GM18507 (cell line): ENCODE results near the gene WSB1.
A peak's percentile ranks its signal among the peaks of the same experiment; 100 is the strongest.
"Not testable (repeated sequence)": the region's sequence is repeated elsewhere in the genome, so short reads cannot be mapped to it uniquely, and the experiment has no call there.

Source experiments
- DNase-seq: peaks from one replicate; pipeline ENCODE4 v3.0.0; 2011; ENCODE audit warnings: low read depth; ENCODE audit not compliant: insufficient read length; ENCODE audit errors: extremely low spot score
- FAIRE-seq: peaks from 2 replicates; lab custom pipeline; 2011; peaks lifted over from hg19 to GRCh38; lab: Jason Lieb, UNC

The WSB1 gene

GRCh38 chr17:27293898-27294688, at the start of gene WSB1:
Gene WSB1 (plus strand): TSS chr17:27294114. CDS start chr17:27294396, 282 bp downstream.
- DNase-seq, result peak; percentile 97
- FAIRE-seq, result peak; percentile 87

GRCh38 chr17:27244491-27245223, 49.3 kb upstream of the WSB1 start:
- FAIRE-seq (no peak), DNase-seq (no peak)

DNA sequence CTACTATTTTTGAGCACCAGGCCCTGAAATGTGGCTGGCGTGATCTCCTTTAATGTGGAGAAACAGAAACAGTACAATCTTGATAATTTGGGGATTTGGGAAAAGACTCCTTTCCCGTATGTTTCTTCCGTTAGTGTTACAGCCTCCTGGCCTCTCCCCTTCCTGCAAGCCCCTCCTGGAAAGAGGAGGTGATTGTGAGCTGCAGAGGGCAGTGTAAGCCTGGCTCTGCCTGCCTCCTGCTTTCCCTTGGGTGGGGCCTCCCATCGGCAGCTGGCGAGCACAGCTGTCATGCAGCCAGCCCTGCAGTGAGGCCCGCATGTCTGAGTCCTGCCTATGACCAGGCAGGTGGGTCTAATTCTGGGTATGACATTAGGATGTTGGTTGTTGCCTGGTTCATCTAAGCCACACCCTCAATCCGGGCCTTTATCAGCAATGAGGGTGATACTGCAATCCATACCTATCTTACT, 48.7 kb upstream of the WSB1 start:
- peak; percentile 89 for FAIRE-seq
- DNase-seq, result peak; percentile 64

DNA sequence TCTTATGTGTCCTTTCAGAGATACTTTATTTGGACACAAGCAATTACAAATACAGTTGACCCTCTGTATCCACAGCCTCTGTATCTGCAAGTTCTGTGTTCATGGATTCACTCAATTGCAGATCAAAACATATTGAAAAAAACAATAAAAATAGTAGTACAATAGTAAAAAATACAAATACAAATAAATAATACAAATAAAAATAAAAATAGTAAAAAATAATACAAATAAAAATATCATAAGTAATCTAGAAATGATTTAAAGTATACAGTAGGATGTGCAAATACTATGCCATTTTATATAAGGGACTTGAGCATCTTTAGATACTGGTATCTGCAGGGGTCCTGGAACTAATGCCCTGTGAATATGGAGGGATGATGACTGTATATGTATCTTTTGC, 47.4 kb upstream of the WSB1 start:
- no peak for FAIRE-seq

GRCh38 chr17:27247071-27247957, 46.6 kb upstream of the WSB1 start:
- DNase-seq, result no peak
- no peak for FAIRE-seq

More for the DNA sequence above, 47.4 kb upstream of the WSB1 start:
- no peak for DNase-seq

DNA sequence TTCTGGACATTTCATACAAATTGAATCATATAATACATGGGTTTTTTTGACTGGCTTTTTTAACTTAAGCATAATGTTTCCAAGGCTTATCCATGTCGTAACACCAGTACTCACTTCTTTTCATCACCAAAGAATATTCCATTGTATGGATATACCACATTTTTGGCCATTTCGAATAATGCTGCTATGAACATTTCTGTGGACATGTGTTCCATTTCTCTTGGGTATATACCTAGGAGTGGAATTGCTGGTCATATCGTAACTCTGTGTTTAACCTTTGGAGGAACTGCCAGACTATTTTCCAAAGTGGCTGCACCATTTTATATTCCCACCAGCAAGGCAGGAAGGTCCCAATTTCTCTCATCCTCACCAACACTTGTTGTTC, 46.0 kb upstream of the WSB1 start:
- DNase-seq, result no peak
- no peak for FAIRE-seq

GRCh38 chr17:27250791-27251190, 43.1 kb upstream of the WSB1 start:
- not testable (repeated sequence) for FAIRE-seq

DNA sequence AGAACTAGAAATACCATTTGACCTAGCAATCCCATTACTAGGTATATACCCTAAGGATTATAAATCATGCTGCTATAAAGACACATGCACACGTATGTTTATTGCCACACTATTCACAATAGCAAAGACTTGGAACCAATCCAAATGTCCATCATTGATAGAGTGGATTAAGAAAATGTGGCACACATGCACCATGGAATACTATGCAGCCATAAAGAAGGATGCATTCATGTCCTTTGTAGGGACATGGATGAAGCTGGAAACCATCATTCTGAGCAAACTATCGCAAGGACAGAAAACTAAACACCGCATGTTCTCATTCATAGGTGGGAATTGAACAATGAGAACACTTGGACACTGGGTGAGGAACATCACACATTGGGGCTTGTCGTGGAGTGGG, 39.1 kb upstream of the WSB1 start:
- DNase-seq, FAIRE-seq: not testable (repeated sequence)

More at GRCh38 chr17:27250791-27251190, 43.1 kb upstream of the WSB1 start:
- not testable (repeated sequence) for DNase-seq

DNA sequence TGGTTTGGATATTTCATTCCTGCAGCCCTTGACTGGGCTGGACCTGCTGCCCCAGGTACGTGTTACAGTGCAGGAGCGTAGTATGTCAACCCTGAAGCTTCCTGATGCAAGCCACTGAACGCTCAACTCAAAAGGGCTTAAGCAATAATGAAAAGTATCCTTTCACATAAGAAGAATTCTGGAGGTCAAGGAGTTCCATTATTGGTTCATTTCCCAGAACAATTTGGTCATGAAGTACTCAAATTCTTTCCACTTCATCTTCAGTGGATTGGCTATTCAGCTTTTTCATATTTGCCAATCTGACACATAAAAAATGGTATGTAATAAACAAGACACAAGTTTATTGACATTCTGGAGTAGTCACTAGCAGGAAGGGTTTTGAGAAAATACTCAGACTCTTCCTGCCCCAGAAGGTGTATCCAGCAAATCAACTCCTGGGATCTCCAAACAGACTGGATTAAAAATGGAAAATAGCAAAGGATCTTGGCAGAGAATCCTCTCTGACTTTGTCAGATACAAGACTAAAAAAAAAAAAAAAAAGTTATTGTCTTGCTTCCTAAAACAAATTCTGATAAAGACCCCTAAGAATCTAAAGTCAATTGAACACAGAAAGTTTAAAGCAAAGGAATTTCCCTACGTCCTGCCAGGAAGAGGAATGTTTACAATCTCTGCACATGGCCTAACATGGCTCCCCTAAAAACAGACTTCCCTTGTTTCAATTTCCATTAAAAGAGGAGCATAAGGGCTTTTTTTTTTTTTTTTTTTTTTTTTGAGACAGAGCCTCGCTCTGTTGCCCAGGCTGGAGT, 37.5 kb upstream of the WSB1 start:
- FAIRE-seq (no peak), DNase-seq (no peak)

- DNase-seq (no peak), FAIRE-seq (no peak)
Measured at GRCh38 chr17:27257031-27257357, 36.9 kb upstream of the WSB1 start.

- DNase-seq, result no peak
- FAIRE-seq, result no peak
Measured at GRCh38 chr17:27259356-27259755, 34.6 kb upstream of the WSB1 start.

DNA sequence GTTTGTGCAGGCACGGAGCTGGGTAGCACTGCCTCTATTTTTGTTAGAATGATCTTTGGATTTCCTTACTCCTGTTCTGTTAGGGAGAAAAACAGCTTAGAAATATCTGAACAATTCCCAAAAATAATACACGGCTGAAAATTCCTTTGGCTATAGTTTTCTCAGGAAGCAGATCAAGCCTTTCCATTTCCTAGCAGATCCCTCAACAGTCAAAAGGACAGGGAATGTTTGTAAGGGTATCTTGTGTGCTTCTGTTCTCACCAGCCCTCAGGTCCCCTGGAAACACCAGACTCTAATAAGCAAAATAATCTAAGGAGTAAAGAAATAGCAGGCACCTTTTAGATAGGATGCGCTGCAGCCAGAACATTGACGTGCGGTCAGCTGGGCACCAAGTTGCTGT, 30.5 kb upstream of the WSB1 start:
- FAIRE-seq (no peak), DNase-seq (no peak)

GRCh38 chr17:27264068-27264812, 29.7 kb upstream of the WSB1 start:
- no peak for DNase-seq
- no peak for FAIRE-seq

- FAIRE-seq (no peak), DNase-seq (no peak)
Measured at GRCh38 chr17:27265333-27265732, 28.6 kb upstream of the WSB1 start.

DNA sequence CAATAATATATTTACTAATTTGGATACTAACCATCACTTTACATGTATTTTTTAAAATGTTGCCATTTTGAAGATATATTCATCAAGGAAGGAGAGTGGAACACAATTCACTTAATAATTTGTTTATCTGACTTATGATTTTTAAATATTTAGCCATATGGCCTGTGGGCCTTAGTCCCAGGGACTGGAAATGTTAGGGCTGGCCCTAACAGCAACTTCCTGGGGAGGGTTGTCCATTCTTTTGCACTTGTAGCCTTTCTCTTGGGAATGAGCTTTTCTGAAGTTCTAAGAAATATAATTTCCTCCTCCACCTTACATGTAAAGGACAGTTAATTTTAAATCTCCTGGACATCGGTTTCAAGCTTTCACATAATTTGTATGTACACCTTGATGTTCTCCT, 27.7 kb upstream of the WSB1 start:
- no peak for DNase-seq
- FAIRE-seq, result no peak

- DNase-seq, result no peak
- FAIRE-seq, result no peak
Measured at GRCh38 chr17:27268394-27269085, 25.4 kb upstream of the WSB1 start.

GRCh38 chr17:27269201-27269600, 24.7 kb upstream of the WSB1 start:
- DNase-seq (no peak), FAIRE-seq (no peak)

- FAIRE-seq, result no peak
- no peak for DNase-seq
Measured at GRCh38 chr17:27269974-27270373, 23.9 kb upstream of the WSB1 start.
